ENCODE results near the gene PPFIBP1. TPM values are rescaled to one million over a fixed set of nuclear protein-coding genes. Genes with fewer than 3 reads are reported as not detected.
"Not testable (repeated sequence)": the region's sequence is repeated elsewhere in the genome, so short reads cannot be mapped to it uniquely, and the experiment has no call there.

The PPFIBP1 gene
- total RNA-seq, 2 donors from 2014 or later, result 61.3 to 121 TPM

DNA sequence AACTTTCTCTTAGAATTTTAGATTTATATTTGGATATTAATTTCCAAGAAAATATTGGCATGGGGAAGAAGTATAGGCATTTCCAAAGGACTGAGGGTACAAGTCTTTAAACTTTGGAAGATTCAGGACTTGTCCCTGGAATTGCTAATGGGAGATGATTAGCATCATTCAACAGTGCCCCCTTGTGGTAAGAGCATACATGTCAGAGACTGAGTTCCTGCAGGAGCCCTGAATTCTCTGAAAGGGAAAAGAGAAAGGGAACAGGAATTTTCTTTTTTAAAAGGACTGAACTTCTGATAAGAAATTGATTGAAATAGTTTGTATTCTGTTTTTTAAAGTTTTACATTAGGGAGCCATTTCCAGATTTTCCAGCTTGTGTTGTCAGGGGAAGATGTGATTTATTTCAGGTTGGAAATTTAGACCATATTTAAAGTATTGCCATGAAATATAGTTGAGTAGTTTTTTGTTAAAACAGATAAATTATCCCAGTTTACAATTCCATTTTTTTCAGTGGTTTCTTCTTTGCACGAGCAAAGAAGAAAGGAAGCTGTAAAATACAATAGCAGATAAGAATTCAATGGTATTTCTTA is 128.3 kb downstream of the PPFIBP1 start:
- 17% methylated on average over 1 of the region's 1 CpG for WGBS
- intact Hi-C loops (cut with DNase I), result loop anchor here (5.0 kb wide), 1 partner anchor 215 kb away; no protein-coding TSS in a partner anchor
- H3K36me3 ChIP-seq, result no peaks in the 10 kb centered on the region
- no peaks in the 10 kb centered on the region for H3K9me3 ChIP-seq
- H3K27me3 ChIP-seq (replicated peaks; ENCODE audit: insufficient read depth), result no peaks in the 10 kb centered on the region
- TF ChIP-seq POLR2AphosphoS5 (IDR thresholded peaks at IDR 0.05) (peak; percentile 54), POLR2A (IDR thresholded peaks at IDR 0.05) (no peak), CTCF (IDR thresholded peaks at IDR 0.05) (peak; percentile 63 to 88 (median 80))
- peak; percentile 78 for DNase-seq (ENCODE audit: low spot score)
- H3K4me1 ChIP-seq (replicated peaks), result no peaks in the 10 kb centered on the region
- H3K27ac ChIP-seq, result no peak overlapping the region
- H3K4me3 ChIP-seq, result no peak overlapping the region

DNA sequence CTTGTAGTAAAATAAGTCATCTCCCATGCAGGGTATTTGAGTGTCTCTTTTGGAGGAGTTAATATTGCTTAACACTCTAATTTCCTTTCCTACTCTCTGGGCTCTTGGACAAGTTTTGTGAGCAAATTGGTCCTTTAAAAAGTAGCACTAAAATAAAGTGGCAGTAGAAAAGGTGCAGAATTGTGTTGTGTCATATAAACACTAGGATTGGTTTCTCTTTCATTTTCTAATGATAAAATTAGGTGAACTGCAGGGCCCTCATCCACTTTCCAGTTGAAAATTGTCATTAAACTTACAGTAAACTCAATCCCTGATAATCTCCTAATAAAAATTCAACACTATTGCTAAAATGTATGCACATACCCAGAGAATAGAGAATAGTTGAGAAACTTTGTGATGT is 129.7 kb downstream of the PPFIBP1 start:
- no peaks in the 10 kb centered on the region for H3K9me3 ChIP-seq
- no peaks in the 10 kb centered on the region for H3K36me3 ChIP-seq
- DNase-seq (ENCODE audit: low spot score), result no peak
- intact Hi-C loops (cut with DNase I), result loop anchor here (5.0 kb wide), 1 partner anchor 216 kb away; no protein-coding TSS in a partner anchor
- H3K27me3 ChIP-seq (replicated peaks; ENCODE audit: insufficient read depth), result no peaks in the 10 kb centered on the region
- H3K4me3 ChIP-seq, result no peak overlapping the region
- H3K4me1 ChIP-seq (replicated peaks), result no peaks in the 10 kb centered on the region
- no peak for TF ChIP-seq POLR2AphosphoS5 (IDR thresholded peaks at IDR 0.05)
- TF ChIP-seq CTCF (IDR thresholded peaks at IDR 0.05), result no peak
- no peak for TF ChIP-seq POLR2A (IDR thresholded peaks at IDR 0.05)
- no peak overlapping the region for H3K27ac ChIP-seq

GRCh38 chr12:27655476-27655875 is 131.5 kb downstream of the PPFIBP1 start:
- H3K27me3 ChIP-seq (replicated peaks; ENCODE audit: insufficient read depth); H3K27ac ChIP-seq; H3K36me3 ChIP-seq; H3K4me1 ChIP-seq (replicated peaks); DNase-seq (ENCODE audit: low spot score); H3K4me3 ChIP-seq; H3K9me3 ChIP-seq; intact Hi-C loops (cut with DNase I): not testable (repeated sequence)
- WGBS, result 65% methylated on average over 3 of the region's 3 CpGs

GRCh38 chr12:27657296-27657695 is 133.3 kb downstream of the PPFIBP1 start:
- no peak overlapping the region for H3K4me3 ChIP-seq
- H3K36me3 ChIP-seq, result no peaks in the 10 kb centered on the region
- intact Hi-C loops (cut with DNase I), result no loop called here
- H3K27me3 ChIP-seq (replicated peaks; ENCODE audit: insufficient read depth), result no peaks in the 10 kb centered on the region
- TF ChIP-seq POLR2A (IDR thresholded peaks at IDR 0.05) (no peak), CTCF (IDR thresholded peaks at IDR 0.05) (no peak), POLR2AphosphoS5 (IDR thresholded peaks at IDR 0.05) (no peak)
- no peak overlapping the region for H3K27ac ChIP-seq
- H3K4me1 ChIP-seq (replicated peaks), result no peaks in the 10 kb centered on the region
- H3K9me3 ChIP-seq, result no peaks in the 10 kb centered on the region
- no peak for DNase-seq (ENCODE audit: low spot score)
- 92% methylated on average over 4 of the region's 4 CpGs for WGBS

GRCh38 chr12:27665704-27666103 is 141.7 kb downstream of the PPFIBP1 start:
- Histone ChIP-seq H3K4me3 (no peak overlapping the region), H3K9me3 (no peaks in the 10 kb centered on the region), H3K36me3 (no peaks in the 10 kb centered on the region), H3K4me1 (replicated peaks) (no peaks in the 10 kb centered on the region), H3K27ac (no peak overlapping the region), H3K27me3 (replicated peaks; ENCODE audit: insufficient read depth) (no peaks in the 10 kb centered on the region)
- no peak for TF ChIP-seq CTCF (IDR thresholded peaks at IDR 0.05)
- no peak for TF ChIP-seq POLR2AphosphoS5 (IDR thresholded peaks at IDR 0.05)
- TF ChIP-seq POLR2A (IDR thresholded peaks at IDR 0.05), result no peak
- WGBS, result 80% methylated on average over 3 of the region's 3 CpGs
- no peak for DNase-seq (ENCODE audit: low spot score)
- intact Hi-C loops (cut with DNase I), result no loop called here

Measured in prostate gland (tissue), 2 donors.